Measurements from ENCODE around the gene SCMH1.

Gene SCMH1

DNA sequence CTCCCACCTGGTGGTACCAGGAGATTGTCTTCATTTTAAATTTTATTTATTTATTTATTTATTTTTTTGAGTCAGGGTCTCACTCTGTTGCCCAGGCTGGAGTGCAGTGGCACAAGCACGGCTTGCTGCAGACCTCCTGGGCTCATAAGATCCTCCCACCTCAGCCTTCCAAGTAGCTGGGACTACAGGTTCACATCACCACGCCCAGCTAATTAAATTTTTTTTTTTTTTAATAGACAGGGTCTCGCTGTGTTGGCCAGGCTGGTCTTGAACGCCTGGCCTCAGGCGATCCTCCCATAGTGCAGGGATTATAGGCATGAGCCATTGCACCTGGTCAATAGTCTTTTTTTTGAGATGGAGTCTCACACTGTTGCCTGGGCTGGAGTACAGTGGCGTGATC lies 229.1 kb downstream of the SCMH1 start:
- in situ Hi-C loops (cut with MboI; ENCODE audit: low sequenced_read_pairs) = no loop called here

DNA sequence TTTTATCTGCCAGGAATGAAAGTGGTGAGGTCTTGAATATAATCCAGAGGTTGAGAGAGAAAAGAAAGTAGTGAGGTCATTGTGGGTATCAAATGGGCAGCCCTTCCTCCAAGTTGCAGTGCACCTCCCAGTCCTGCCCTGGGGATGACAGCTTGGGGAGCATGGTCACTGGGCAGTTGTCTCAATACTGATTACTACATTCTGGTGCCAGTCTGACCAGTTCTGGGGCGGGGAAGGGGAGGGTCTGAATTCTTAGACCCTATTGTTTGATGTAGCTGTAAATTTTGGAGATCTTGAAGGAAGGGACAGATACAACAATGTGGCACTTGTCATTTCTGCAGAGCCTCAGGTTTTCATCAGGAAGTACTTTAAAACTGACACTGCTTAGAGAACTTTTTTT lies 231.8 kb downstream of the SCMH1 start:
- in situ Hi-C loops (cut with MboI; ENCODE audit: low sequenced_read_pairs) = no loop called here

DNA sequence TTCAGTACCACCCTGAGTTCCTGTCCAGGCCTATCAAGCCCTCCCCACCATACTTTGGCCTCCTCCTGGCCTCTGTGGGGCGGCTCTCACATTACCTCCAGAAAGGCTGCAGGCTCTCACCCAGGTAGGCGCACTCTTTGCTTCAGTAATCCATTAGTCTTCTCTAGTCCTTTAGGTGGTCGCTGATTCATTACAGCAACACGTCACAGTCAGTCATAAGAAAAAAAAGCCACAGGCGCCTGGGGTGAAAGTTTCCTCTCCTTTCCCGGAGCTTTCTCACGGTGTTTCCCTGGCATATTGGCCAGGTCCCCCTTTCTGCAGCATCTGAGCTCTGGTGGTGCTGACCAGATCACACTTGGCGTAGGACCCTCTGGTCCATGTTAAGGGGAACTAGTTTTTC lies 232.6 kb downstream of the SCMH1 start:
- in situ Hi-C loops (cut with MboI; ENCODE audit: low sequenced_read_pairs) = no loop called here

DNA sequence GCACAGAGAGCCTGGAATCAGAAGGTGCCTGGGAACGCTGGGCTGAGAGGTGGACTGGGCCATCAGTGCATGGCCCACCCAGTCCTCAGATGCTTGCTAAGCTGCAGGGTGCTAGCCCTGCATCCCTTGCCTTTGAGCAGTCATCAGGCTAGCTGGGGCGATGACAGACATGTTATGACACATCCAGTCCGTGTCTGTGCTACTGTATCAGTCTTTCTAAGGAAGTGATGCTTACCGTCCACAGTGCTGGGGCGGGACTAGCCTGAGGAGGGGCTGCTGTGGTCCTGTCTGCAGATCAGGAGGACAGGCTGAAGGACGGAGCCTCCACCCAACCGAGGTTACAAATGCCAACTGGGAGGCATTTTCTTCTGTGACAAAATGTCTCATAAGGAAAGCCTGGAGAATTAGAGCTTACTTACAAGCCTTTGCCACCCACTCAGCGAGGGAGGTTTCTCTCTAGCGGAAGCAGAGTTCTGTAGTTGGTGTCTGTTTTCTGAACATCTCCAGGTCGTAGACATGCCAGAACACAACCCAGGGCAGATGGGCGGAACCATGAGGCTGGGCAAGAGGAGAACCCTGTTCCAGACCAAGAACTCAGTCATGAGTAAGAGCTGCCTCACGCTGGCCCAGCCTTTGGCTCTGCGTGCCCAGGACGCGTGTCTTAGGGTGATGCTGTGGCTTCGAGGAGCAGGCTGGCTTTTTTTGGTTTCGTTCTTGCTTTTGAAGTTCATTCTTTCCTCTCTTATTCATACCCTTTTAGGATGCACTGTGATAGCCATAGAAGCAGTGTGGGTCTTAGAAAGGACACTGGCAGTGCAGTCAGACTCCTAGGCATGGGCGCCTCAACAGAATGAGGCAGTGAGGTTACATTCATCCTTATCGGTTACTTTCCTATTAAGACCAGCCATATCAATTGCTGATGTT lies 234.9 kb downstream of the SCMH1 start:
- in situ Hi-C loops (cut with MboI; ENCODE audit: low sequenced_read_pairs) = no loop called here

DNA sequence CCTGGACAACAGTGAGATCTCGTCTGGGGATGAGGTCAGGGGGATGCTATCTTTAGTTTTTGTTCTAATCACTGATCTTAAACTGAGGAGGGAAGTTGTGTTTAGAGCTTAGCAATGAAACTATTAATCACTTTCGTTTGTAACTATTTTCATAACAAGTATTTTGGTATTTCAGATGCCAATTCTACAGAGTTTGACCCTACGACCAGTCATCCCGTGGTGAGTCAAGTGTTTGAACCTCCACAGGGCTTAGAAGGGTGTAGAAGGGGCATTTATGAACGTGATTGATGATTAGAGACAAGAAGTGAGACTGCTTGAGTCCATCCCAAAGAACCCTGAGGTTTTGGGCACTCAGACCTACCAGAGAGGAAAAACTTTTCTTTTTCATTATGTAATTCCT lies 236.2 kb downstream of the SCMH1 start:
- in situ Hi-C loops (cut with MboI; ENCODE audit: low sequenced_read_pairs) = no loop called here

DNA sequence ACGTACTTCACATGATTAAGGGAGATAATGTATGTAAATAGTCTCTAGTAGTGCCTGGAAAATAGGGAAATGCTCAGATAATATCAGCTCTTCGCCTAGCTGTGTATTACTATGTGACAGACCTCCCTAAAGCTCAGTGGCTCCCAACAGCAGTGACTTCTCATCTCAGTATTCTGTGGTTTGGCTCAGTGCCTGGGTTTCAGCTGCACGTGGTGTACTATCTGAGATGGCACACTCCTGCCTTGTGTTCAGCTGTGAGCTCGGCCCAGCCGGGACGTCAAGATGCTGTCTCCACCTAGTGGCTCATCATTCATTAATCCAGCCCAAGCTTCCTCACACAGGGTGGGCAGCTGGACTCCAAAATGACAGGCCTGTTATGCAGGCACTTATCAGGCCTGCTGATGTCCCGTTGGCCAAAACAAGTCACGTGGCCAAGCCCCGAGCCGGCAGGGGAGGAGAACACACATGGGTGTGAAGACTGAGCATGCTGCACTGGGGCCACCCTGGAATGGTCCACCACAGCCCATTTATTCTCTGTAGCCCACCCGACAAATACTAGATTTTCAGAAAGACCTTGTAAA lies 238.4 kb downstream of the SCMH1 start:
- in situ Hi-C loops (cut with MboI; ENCODE audit: low sequenced_read_pairs) = no loop called here

DNA sequence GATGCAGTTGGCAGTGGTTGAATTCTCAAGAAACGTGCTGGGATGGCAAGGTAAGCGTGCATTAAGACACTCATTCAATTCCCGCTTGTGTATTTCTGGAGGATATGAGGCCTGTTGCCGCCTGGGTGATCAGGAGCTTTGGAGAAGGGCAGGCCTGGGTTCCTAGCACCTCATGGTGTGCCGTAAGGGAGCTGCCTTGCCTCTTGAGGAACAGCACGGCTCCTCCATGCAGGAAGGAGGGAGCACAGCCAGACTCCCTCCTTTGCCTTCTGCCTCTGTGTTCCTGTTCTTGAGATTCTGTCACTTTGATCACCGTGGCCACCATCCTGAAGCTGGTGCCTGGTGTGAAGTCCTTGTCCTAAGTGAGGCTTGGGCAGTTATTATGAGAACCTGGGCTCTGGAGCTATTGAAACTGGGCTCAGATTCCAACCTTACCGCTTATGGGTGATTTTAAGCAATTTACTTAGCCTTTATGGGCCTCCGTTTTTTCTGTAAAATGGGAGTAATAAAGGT lies 238.9 kb downstream of the SCMH1 start:
- in situ Hi-C loops (cut with MboI; ENCODE audit: low sequenced_read_pairs) = no loop called here

DNA sequence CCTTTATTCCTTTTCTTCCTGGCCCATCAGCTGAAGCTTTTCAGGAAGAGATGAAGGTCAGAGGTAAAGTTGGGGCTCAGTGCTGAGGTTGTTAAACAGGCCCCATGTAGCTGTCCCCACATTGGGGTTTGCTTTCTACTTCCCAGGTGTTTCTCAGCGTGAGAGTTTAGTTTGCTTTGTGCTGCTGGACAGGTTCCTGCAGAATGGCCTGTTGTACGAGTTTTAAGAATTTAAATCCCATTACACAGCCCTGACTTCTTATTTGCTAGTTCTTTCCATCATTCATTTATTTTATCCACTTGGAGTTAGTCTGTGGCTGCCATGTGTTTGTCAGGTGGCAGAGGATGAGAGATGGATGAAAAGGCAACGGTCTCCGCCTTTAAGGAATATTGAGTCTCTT lies 243.4 kb downstream of the SCMH1 start:
- in situ Hi-C loops (cut with MboI; ENCODE audit: low sequenced_read_pairs) = no loop called here

DNA sequence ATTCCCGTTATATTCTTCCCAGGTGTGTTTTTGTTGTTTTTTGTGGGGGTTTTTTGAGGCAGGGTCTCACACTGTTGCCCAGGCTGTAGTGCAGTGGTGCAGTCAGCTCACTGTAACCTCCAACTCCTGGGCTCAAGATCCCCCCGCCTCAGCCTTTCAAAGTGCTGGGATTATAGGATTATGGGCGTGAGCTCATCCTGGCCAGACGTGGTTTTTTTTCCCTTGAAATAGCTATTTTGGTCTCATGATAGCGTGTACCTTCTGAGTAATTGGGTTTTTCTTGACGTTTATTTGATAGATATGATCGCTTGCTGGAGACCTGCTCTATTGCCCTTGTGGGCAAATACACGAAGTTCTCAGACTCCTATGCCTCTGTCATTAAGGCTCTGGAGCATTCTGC lies 245.0 kb downstream of the SCMH1 start:
- in situ Hi-C loops (cut with MboI; ENCODE audit: low sequenced_read_pairs) = no loop called here

DNA sequence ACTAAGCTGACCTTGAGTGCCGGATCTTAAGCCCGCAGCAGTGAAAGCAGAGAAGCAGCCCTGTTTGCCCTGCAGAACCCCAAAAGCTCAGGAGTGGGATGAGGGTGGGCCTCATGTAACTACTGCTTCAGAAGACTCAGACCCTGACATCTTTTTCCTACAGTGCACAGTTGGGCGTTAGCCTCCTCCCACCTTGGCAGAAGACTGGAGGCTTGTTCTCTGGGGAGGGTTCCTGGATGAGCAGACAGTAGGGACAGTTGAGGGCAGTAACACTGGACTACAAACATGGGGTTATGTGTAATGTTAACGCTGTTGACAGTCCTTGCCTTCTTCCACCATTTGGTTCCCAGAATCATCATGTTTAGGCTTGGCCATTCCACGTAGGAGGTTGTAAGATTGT lies 253.0 kb downstream of the SCMH1 start:
- in situ Hi-C loops (cut with MboI; ENCODE audit: low sequenced_read_pairs) = no loop called here

DNA sequence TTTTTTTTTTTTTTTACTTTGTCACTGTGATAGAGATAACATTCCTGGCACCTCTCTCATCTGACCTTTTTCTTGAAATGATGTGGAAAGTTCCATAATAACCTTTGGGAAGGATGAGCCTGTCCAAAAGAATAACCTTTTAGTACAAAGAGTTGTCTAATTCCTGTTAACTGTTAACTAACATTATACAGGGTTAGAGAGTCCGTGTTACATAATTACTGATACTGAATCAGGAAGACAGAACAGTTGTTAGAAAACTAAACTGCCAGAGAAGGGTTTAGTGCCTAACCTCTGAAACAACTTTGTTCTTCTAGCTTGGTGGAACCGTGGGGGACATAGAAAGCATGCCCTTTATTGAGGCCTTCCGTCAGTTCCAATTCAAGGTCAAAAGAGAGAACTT lies 253.8 kb downstream of the SCMH1 start:
- in situ Hi-C loops (cut with MboI; ENCODE audit: low sequenced_read_pairs) = no loop called here

DNA sequence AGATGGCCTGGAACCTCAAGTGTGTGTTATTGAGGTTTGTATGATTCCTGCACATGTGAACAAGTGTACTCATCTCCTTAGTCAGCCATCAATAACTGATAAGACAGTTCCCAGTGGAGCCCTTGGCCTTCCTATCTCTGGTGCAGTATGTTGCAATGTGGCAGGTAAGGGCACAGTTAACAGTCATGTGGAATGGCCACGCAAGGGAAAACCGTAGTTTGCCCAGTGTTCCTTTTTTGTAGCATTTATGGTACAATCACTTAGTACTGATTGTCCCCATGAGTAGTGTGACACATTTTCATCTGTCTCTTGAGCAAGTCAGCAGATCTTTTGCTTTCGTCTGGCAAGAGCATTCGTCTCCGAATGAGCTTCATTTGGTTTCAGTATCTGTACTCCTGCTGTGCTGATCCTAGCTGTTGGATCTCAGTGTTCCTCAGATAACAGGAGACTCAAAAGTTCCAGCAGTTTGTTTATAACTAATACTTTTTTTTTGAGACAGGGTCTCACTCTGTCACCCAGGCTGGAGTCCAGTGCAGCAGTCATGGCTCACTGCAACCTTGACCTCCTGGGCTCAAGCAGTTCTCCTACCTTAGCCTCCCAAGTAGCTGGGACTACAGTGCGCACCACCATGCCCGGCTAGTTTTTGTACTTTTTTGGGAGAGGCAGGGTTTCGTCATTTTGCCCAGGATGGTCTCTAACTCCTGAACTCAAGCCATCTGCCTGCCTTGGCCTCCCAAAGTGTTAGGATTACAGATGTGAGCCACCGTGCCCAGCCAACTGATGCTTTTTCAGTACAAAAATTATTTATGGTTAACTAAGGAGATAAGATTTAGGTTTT lies 254.4 kb downstream of the SCMH1 start:
- in situ Hi-C loops (cut with MboI; ENCODE audit: low sequenced_read_pairs) = no loop called here

DNA sequence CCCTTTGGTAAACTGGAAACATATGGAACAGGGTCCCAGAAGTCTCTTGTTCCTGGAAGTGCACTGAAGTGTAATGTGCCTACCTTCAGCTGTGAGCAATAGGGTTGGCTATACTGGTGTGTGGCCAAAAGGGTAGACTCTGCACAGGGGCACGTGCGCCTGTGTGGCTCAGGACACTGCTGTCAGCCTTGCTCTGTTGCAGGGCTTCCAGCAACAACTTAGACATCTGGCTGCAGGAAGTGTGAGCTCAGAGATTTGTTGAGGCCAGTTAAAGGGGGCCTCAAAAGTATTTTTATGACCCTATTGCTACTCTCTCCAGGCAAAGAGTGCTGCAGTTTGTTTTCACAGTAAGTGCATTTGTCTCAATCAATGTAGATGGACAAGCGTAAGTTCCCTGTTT lies 255.2 kb downstream of the SCMH1 start:
- in situ Hi-C loops (cut with MboI; ENCODE audit: low sequenced_read_pairs) = no loop called here

DNA sequence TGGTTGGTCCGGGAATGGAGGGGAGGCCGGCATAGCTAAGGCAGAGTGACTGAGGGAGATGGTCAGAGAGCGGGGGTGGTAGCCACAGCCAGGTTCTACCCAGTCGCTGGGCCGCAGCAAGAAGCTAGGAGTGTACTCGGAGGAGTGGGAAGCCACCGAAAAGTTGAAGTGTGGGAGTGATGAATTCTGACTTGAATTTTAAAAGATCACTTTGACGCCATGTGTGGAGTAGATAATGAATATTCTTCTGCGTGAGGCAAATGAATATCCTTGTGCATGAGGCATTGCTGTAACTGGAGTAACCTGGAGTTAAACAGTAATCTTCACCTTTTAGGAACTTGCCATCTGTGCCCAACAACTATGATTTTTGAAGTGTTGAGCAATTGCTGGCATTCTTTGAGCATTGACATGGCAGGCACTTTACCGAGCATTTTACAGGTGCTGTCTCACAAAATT lies 255.8 kb downstream of the SCMH1 start:
- in situ Hi-C loops (cut with MboI; ENCODE audit: low sequenced_read_pairs) = no loop called here

DNA sequence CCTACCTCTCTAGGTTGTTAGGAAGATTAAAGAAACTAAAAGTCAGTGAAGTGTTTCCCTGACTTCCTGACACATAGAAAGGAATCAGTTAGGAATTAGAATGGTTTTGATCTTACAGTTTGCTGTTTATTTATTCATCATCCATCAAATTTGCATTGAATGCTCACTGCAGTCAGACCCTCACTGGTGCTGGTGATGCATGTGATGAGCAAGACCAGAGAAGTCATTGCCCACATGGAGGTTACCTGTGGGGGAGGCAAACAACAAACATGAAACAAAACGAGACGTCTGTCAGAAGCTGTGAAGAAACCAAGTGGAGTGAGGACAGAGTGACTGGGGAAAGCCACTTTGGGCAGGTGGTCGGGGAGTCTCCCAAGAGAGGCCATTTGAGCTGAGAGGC lies 256.2 kb downstream of the SCMH1 start:
- in situ Hi-C loops (cut with MboI; ENCODE audit: low sequenced_read_pairs) = no loop called here

DNA sequence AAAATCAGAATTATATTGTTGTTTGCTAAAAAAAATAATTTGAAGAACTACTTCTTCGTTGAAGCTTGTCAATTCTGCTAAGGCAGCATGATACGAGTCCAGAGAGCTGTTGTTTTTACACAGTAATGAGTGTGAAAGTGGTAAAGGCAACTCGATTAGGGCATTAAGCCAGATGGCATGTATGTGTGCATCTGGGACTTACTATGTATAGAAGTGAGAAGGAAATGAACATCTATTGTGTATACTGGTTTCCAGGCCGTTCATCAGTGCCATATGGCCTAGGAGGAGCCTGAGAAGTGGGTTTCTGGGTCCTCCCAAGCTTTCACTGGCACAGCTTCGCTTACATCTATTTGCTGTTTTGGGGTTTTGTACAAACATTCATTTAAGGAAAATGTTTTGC lies 256.9 kb downstream of the SCMH1 start:
- in situ Hi-C loops (cut with MboI; ENCODE audit: low sequenced_read_pairs) = no loop called here

DNA sequence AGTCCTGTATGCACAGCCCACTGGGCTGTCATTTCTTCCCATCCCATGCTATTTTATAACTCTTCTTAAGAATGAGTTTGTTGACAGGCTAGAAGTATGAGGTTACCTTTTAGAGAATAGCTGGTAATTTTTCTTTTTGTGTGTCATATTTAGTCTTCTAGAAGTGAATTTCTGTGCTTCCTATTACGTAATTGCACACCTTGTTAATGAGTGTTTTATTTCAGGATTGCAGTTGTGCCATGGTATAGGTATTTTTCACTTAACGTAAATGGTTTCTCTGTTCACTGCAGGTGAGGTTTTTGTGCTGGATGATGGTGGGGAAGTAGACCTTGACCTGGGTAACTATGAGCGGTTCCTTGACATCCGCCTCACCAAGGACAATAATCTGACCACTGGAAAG lies 257.6 kb downstream of the SCMH1 start:
- in situ Hi-C loops (cut with MboI; ENCODE audit: low sequenced_read_pairs) = no loop called here

DNA sequence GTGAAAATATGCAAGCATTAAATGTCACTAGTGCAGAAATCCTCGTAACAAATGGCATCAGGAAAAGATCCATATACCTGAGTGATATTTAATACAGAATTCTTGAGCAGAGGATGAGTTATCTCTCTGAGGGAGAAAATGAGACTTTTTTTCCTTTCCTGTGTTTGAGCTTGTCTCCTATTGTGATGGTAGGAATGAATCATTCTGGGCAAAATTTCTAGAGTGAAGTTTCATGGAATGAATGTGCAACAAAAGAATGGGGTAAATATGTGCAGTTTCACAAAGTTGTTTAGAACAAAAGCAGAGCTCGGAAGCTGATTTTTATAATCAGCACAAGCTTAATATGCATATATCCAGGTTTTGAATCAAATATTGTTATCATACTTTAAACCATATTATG lies 258.0 kb downstream of the SCMH1 start:
- in situ Hi-C loops (cut with MboI; ENCODE audit: low sequenced_read_pairs) = no loop called here

DNA sequence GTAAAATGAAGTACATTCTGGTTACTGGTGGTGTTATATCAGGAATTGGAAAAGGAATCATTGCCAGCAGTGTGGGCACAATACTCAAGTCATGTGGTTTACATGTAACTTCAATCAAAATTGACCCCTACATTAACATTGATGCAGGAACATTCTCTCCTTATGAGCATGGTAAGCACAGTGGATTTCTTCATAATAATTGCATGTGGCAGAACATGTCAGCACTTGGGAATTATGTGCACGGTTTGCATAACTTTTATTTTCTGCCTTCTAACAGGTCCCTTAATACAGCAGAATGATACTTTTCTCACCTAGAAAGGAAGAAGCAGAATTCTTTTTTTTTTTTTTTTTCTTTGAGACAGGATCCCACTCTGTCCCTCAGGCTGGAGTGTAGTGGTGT lies 258.8 kb downstream of the SCMH1 start:
- in situ Hi-C loops (cut with MboI; ENCODE audit: low sequenced_read_pairs) = no loop called here

DNA sequence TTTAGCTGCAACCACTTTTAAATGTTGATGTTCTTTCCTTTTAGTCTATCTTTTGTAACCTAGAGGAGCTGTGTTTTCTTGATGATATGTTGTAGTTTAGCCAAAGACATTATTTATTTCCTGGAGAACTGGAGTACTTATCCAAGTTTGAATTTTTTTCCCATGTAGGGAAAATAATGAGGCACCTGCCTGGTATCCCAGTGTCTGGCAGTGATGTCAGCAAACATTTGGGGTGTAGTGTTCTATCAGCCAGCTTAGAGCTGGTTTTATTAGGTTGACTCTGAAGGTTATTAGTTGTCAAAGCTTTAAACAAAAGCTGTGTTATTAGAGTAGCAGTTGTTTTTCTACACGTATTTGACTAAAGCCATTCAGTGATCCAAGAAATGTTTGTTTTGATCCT lies 259.4 kb downstream of the SCMH1 start:
- in situ Hi-C loops (cut with MboI; ENCODE audit: low sequenced_read_pairs) = no loop called here

DNA sequence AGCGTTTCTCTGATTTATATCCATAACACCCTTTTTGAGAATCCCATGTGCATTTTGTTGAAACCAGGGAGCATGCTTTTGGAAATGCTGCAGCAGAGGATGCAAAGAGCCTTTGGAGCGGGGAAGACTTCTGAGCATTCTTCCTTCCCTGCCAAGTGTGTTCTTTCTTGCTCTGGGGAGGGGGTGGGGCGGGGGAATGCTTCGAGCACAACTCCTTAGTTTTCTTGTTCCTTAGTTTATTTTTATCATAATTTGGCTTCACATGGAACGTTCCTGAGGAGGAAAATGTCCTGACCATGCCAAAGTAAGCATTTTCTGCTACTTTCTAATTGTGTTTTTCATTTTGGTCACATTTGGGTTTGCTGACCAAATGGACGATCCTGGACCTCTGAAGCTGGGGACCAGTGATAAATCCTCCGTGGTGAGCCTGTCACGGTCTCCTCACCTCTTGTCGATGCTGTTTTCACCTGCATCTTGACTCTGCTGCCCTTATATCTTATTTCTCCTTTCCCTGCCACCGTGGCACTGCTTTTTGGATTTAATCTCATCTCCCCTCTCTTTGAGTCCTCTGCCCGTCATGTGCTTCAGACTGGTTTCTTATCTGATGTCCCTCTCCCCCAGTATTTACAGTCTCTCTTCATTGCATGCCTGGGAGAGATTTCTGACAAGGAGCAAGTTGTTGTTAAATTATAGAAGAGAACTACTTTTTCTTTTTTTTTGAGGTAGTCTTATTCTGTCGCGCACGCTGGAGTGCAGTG lies 260.2 kb downstream of the SCMH1 start:
- in situ Hi-C loops (cut with MboI; ENCODE audit: low sequenced_read_pairs) = no loop called here

Data from HL-60/S4 (cell line).